Skeletal muscle satellite cell (primary cell): ENCODE results near the gene SFXN2.
A peak's percentile ranks its signal among the peaks of the same experiment; 100 is the strongest.
"Not testable (repeated sequence)": the region's sequence is repeated elsewhere in the genome, so short reads cannot be mapped to it uniquely, and the experiment has no call there.

Experiments used
- H3K27me3 ChIP-seq: 2 replicates; pipeline ENCODE4 v1.7.0; 2013; ENCODE audit warnings: low read length; ENCODE audit not compliant: control insufficient read depth, insufficient read depth
- H3K36me3 ChIP-seq: 2 replicates; pipeline ENCODE4 v1.7.0; 2013; ENCODE audit warnings: mild to moderate bottlenecking, control low read depth, low read length; ENCODE audit not compliant: insufficient read depth
- H3K4me1 ChIP-seq: 2 replicates; pipeline ENCODE4 v1.7.0; 2013; ENCODE audit warnings: low read length; ENCODE audit not compliant: control insufficient read depth, insufficient read depth
- H3K4me2 ChIP-seq: 2 replicates; pipeline ENCODE4 v1.7.0; 2013; ENCODE audit warnings: mild to moderate bottlenecking, low read length
- H3K4me3 ChIP-seq: 2 replicates; pipeline ENCODE4 v1.7.0; 2013; ENCODE audit warnings: low read length
- H3K9ac ChIP-seq: 2 replicates; pipeline ENCODE4 v1.7.0; 2013; ENCODE audit warnings: mild to moderate bottlenecking, low read depth, low read length, moderate library complexity
- H3K9me3 ChIP-seq: replicated peaks from 2 replicates; pipeline ENCODE4 v1.7.0; 2013; ENCODE audit warnings: mild to moderate bottlenecking, control low read depth, low read length

SFXN2 gene

GRCh38 chr10:102743588-102744373 lies 29.3 kb downstream of the SFXN2 start, which contains the start of gene WBP1L:
WBP1L (plus strand) TSS chr10:102743948; CDS start chr10:102744054, 106 bp downstream.
- Histone ChIP-seq H3K27me3 (no peaks in the 10 kb centered on the region), H3K4me1 (peaks cover 22% of the 10 kb centered on the region), H3K4me2 (peak within 1 kb of the TSS; percentile 99), H3K36me3 (no peaks in the 10 kb centered on the region), H3K9ac (peak within 1 kb of the TSS; percentile 96), H3K4me3 (peak within 1 kb of the TSS; percentile 98), H3K9me3 (no peaks in the 10 kb centered on the region)

GRCh38 chr10:102744374-102745051 lies 30.1 kb downstream of the SFXN2 start:
- H3K4me3 ChIP-seq = peak overlapping the region; percentile 98
- H3K4me1 ChIP-seq = peaks cover 22% of the 10 kb centered on the region
- H3K9ac ChIP-seq = peak overlapping the region; percentile 96
- peak overlapping the region; percentile 99 for H3K4me2 ChIP-seq
- H3K36me3 ChIP-seq = no peaks in the 10 kb centered on the region
- H3K27me3 ChIP-seq = no peaks in the 10 kb centered on the region
- H3K9me3 ChIP-seq = no peaks in the 10 kb centered on the region

- H3K4me3 ChIP-seq = peak overlapping the region; percentile 98
- peaks cover 22% of the 10 kb centered on the region for H3K4me1 ChIP-seq
- peak overlapping the region; percentile 99 for H3K4me2 ChIP-seq
- no peaks in the 10 kb centered on the region for H3K27me3 ChIP-seq
- H3K36me3 ChIP-seq = no peaks in the 10 kb centered on the region
- peak overlapping the region; percentile 96 for H3K9ac ChIP-seq
- no peaks in the 10 kb centered on the region for H3K9me3 ChIP-seq
Observed at GRCh38 chr10:102745157-102745556, 30.7 kb downstream of the SFXN2 start.

GRCh38 chr10:102752266-102752930 lies 38.0 kb downstream of the SFXN2 start:
- no peaks in the 10 kb centered on the region for H3K36me3 ChIP-seq
- H3K9me3 ChIP-seq = no peaks in the 10 kb centered on the region
- no peaks in the 10 kb centered on the region for H3K27me3 ChIP-seq
- peak overlapping the region; percentile 64 for H3K4me2 ChIP-seq
- H3K4me1 ChIP-seq = peaks cover 33% of the 10 kb centered on the region
- H3K4me3 ChIP-seq = peak overlapping the region; percentile 47
- peak overlapping the region; percentile 74 for H3K9ac ChIP-seq

- Histone ChIP-seq H3K36me3 (no peaks in the 10 kb centered on the region), H3K4me3 (peak overlapping the region; percentile 47), H3K4me1 (peaks cover 33% of the 10 kb centered on the region), H3K27me3 (no peaks in the 10 kb centered on the region), H3K4me2 (peak overlapping the region; percentile 64), H3K9ac (peak overlapping the region; percentile 74), H3K9me3 (no peaks in the 10 kb centered on the region)
Observed at GRCh38 chr10:102752934-102753664, 38.7 kb downstream of the SFXN2 start.

- peak overlapping the region; percentile 64 for H3K4me2 ChIP-seq
- peak overlapping the region; percentile 74 for H3K9ac ChIP-seq
- H3K27me3 ChIP-seq = no peaks in the 10 kb centered on the region
- H3K4me1 ChIP-seq = peaks cover 35% of the 10 kb centered on the region
- no peaks in the 10 kb centered on the region for H3K36me3 ChIP-seq
- peak overlapping the region; percentile 47 for H3K4me3 ChIP-seq
- H3K9me3 ChIP-seq = no peaks in the 10 kb centered on the region
Observed at GRCh38 chr10:102753718-102754117, 39.3 kb downstream of the SFXN2 start.

- Histone ChIP-seq H3K36me3 (no peaks in the 10 kb centered on the region), H3K9me3 (no peaks in the 10 kb centered on the region), H3K27me3 (no peaks in the 10 kb centered on the region), H3K9ac (no peak overlapping the region), H3K4me1 (peaks cover 34% of the 10 kb centered on the region), H3K4me2 (no peak overlapping the region), H3K4me3 (no peak overlapping the region)
Observed at GRCh38 chr10:102757323-102757722, 42.9 kb downstream of the SFXN2 start.

GRCh38 chr10:102758240-102758932 lies 44.0 kb downstream of the SFXN2 start:
- H3K4me2 ChIP-seq = peak overlapping the region; percentile 45
- H3K9ac ChIP-seq = no peak overlapping the region
- H3K36me3 ChIP-seq = no peaks in the 10 kb centered on the region
- H3K9me3 ChIP-seq = no peaks in the 10 kb centered on the region
- H3K4me3 ChIP-seq = no peak overlapping the region
- no peaks in the 10 kb centered on the region for H3K27me3 ChIP-seq
- peaks cover 29% of the 10 kb centered on the region for H3K4me1 ChIP-seq

- not testable (repeated sequence) for H3K27me3 ChIP-seq, H3K36me3 ChIP-seq, H3K9me3 ChIP-seq, H3K9ac ChIP-seq, H3K4me3 ChIP-seq
- H3K4me1 ChIP-seq = peaks cover 24% of the 10 kb centered on the region
- peak overlapping the region; percentile 45 for H3K4me2 ChIP-seq
Observed at GRCh38 chr10:102758933-102759262, 44.5 kb downstream of the SFXN2 start.

GRCh38 chr10:102759497-102760210 lies 45.2 kb downstream of the SFXN2 start:
- Histone ChIP-seq H3K9me3 (no peaks in the 10 kb centered on the region), H3K36me3 (peaks cover 4% of the 10 kb centered on the region), H3K4me2 (no peak overlapping the region)

More at GRCh38 chr10:102759497-102760210, 45.2 kb downstream of the SFXN2 start:
- Histone ChIP-seq H3K9ac (no peak overlapping the region), H3K4me1 (peaks cover 24% of the 10 kb centered on the region), H3K27me3 (no peaks in the 10 kb centered on the region), H3K4me3 (no peak overlapping the region)
